GM19239 (cell line): ENCODE results near the gene U2AF1L4.
A peak's percentile ranks its signal among the peaks of the same experiment; 100 is the strongest.

ENCODE experiments used
- DNase-seq: peaks from one replicate; pipeline ENCODE4 v3.0.0; 2011; ENCODE audit warnings: low spot score; ENCODE audit not compliant: insufficient read length
- FAIRE-seq: peaks from 2 replicates; lab custom pipeline; 2011; peaks lifted over from hg19 to GRCh38; lab: Jason Lieb, UNC

Gene U2AF1L4

GRCh38 chr19:35745328-35746086 is at the start of gene U2AF1L4, which contains the start of gene PSENEN:
TSS of gene U2AF1L4 (minus strand) at chr19:35745418. CDS start at chr19:35745391, 27 bp downstream.
TSS of gene PSENEN (plus strand) at chr19:35745651. CDS start at chr19:35745931, 280 bp downstream.
- DNase-seq: peak; percentile 68
- FAIRE-seq: peak; percentile 97

GRCh38 chr19:35793381-35794165 is 48.4 kb upstream of the U2AF1L4 start:
- no peak for DNase-seq

GRCh38 chr19:35792888-35793287 is 47.7 kb upstream of the U2AF1L4 start:
- FAIRE-seq (no peak), DNase-seq (no peak)

More at GRCh38 chr19:35793381-35794165, 48.4 kb upstream of the U2AF1L4 start:
- no peak for FAIRE-seq

GRCh38 chr19:35792312-35792711 is 47.1 kb upstream of the U2AF1L4 start:
- no peak for DNase-seq
- no peak for FAIRE-seq

GRCh38 chr19:35791814-35792279 is 46.6 kb upstream of the U2AF1L4 start:
- FAIRE-seq (no peak), DNase-seq (no peak)

- no peak for FAIRE-seq
- no peak for DNase-seq
Measured at GRCh38 chr19:35790981-35791813, 46.0 kb upstream of the U2AF1L4 start.

GRCh38 chr19:35789978-35790944 is 45.0 kb upstream of the U2AF1L4 start:
- FAIRE-seq (no peak), DNase-seq (no peak)

- FAIRE-seq (no peak), DNase-seq (no peak)
Measured at GRCh38 chr19:35789195-35789977, 44.2 kb upstream of the U2AF1L4 start.

- DNase-seq (no peak), FAIRE-seq (no peak)
Measured at GRCh38 chr19:35788205-35788960, 43.2 kb upstream of the U2AF1L4 start.

GRCh38 chr19:35787227-35787799 is 42.1 kb upstream of the U2AF1L4 start:
- FAIRE-seq (no peak), DNase-seq (no peak)

GRCh38 chr19:35786299-35787160 is 41.3 kb upstream of the U2AF1L4 start:
- FAIRE-seq: no peak
- DNase-seq: no peak

GRCh38 chr19:35785339-35785627 is 40.1 kb upstream of the U2AF1L4 start:
- FAIRE-seq: no peak
- no peak for DNase-seq

GRCh38 chr19:35784503-35785338 is 39.5 kb upstream of the U2AF1L4 start:
- FAIRE-seq: no peak
- no peak for DNase-seq

GRCh38 chr19:35783469-35784434 is 38.5 kb upstream of the U2AF1L4 start:
- DNase-seq (no peak), FAIRE-seq (no peak)

GRCh38 chr19:35782589-35782988 is 37.4 kb upstream of the U2AF1L4 start:
- DNase-seq (no peak), FAIRE-seq (no peak)
